NCI-H187 (cell line): Measurements from ENCODE around the gene TXNRD1.
"Not testable (repeated sequence)": the region's sequence is repeated elsewhere in the genome, so short reads cannot be mapped to it uniquely, and the experiment has no call there.

ENCODE experiments used
- DNase-seq, 2 experiments: peaks; one replicate each; lab custom pipeline; 2025; lab: John Stamatoyannopoulos, UW

TXNRD1 gene

DNA sequence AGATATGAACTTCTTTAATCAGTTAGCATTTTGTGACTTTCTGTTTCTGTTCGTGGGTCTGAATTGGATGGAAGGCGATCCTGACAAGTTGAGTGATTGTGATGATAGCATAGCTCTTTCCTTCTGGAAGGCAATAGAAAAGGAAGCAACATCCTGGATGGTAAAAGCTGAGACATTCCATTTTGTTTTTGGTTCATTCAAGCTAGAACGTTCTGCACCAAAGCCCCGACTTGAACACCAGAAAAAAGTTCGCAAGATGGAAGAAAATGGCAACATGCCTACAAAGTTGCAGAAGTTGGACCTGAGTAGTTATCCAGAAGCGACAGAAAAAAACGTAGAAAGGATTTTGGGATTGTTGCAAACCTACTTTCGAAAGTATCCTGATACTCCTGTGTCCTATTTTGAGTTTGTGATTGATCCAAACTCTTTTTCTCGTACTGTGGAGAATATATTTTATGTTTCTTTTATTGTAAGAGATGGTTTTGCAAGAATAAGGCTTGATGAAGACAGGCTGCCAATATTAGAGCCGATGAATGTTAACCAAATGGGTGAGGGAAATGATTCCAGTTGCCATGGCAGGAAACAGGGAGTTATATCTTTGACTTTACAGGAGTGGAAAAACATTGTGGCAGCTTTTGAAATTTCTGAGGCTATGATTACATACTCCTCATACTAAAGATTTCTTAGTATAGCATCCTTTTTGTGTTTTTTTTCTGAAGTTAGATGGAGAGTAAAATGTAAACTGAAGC lies 88.9 kb downstream of the TXNRD1 start:
- no peak for DNase-seq

DNA sequence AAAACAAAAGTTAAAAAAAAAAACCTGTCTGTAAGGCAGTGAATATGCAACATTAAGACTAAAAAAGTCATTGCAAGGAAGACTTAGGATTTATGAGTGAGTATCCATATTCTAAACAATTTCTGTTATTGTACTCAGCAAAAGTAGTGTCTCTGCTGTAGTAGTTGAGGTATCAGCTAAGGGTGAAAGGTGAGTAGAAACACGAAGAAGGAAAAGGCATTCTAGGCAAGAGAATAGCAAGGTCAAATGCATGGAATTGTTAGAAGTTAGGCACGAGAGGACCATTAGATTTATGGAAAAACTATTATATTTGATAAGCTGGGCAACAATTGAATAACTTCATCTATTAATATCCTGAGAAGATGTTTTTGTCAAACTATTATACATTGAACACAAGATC lies 89.8 kb downstream of the TXNRD1 start:
- DNase-seq, result no peak

DNA sequence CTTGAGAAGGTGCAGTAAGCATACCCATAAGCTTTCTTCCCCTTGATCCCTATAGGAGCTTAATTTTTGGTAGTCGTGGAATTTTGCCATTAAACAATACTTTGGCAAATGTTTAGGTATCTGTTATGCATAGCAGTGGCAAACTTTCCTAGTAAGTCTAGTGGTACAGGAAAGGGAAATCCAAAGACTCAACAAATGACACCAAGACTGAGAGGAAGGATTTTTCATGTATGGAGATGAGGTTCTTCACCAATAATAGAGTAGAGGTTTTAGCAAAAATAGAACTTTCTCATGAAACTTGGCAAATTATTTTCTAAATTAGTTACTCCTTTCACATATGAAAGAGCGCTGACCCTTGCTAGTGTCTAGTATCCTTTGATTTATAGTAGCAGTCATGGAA lies 90.8 kb downstream of the TXNRD1 start:
- no peak for DNase-seq

DNA sequence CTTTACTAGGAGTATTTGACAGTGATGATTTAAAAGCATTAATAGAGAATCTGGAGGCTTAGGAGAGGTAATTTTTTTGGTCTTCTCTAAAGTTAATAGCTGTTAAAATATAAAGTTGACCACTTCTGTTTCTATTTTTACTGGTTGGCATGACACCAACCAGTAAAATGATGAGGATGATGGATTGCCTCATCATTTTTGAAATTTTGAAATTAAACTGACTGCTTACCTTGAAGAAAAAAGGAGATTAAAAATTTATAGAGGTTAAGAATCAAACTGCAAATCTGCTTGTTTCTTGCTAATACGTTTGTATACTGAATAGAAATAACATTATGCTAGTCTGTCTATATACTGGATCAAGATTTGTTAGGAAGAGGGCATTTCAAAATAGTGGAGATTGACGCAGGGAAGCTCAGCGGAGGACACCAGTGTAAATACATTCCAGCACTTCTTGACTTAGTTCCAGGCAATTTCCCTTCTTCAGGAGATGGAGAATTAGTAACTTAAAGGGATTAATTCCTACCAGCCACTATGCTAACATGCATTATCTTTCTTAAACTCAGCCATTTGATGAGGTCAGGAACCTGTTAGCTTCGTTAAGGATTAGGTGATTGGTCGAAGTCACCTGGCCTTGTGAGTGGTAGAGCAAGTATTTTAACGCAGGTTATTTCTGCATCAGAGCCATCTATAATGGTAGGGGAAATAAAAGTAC lies 91.5 kb downstream of the TXNRD1 start:
- DNase-seq, result no peak

DNA sequence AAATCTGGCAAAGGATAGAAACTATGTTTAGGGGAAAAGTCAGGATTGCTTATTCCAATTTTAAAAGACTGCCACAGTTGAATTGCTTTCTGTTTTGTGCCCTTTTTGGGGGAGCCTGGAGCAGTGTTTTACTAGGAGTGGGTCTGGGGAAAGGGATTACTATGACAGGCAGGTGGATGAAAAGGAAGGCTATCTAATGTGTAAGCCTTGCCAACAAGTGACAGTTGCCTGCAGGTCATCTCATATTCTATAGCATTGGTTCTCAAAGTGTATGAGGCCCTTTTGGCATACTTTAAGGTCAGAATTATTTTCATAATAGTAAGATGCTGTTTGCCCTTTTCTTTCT lies 92.0 kb downstream of the TXNRD1 start:
- DNase-seq, result no peak

DNA sequence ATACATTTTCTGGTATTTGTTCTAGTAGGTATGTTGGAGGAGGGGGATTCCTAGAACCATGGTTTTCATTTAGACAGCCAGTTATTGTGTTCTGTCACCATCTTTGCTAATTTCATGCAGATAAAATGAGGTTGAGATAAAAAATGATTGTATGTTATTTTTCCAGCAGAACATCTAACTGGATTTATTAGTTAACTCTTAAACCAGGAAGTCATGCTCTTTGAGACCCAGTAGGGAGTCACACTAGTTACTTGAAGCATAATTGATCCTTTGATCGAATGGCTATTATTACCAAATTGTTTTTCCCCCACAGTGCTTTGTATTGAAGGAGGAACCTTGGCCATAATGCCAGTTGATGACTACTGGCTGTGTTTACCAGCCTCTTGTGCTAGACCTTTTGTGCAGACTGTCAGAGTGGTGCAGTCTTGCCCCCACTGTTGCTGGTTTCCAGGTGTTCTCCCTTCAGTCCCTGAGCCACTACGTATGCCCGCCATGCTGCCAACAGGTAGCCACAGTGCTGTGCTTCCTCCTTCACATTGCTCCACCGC lies 93.9 kb downstream of the TXNRD1 start:
- no peak for DNase-seq

DNA sequence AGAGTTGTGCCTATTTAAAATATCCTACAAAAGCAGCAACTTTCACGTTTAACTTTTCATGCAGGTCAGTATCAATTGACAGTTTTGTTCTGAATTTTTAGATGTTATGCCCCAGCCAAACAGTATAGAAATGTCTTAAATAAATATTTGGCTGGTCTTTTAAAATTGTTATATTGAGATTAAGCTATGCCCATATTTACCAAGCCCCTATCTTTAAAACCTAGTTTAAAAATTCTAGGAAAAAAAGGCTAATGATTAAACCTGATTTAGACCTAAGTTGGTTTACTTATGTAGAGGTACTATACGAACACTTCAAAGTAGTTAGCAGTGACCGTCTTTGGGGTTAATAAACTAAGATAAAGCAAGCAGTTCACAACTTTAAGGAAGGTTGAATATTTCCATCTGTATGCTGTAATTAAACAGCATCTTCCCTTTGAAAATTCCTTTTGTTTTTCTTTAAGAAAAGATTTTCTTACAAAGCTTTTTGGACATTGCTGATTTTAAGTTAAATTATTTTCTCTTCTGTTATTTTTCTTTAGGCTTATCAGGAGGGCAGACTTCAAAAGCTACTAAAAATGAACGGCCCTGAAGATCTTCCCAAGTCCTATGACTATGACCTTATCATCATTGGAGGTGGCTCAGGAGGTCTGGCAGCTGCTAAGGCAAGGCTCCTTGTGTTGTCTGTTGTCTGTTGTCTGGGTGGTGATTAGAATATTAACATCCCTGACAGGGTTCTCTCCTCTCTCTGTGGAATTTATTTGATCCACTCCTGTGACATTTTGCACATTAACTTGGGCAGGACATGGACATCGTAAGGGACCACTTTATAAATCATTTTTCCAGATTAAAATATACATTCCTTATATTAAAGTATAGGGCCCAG lies 95.4 kb downstream of the TXNRD1 start:
- no peak for DNase-seq

DNA sequence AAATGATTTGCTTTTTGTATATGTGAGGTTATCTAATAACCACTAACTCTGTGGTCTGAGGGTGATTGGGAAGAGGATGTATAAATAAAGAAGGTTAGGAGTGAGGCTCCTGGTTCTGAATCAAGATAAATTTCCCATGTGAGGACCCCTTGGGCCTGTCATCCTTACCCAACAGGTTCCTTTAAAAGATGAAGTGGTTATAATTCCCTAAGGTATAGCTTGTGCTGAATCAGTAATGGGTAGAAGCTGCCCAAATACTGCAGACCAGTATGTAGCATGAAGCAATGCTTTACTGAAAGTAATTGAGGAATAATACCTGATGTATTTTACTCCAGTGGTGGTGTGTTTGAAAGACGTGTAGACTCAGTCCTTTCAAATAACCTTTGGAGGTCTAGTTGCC lies 96.6 kb downstream of the TXNRD1 start:
- DNase-seq, result no peak

DNA sequence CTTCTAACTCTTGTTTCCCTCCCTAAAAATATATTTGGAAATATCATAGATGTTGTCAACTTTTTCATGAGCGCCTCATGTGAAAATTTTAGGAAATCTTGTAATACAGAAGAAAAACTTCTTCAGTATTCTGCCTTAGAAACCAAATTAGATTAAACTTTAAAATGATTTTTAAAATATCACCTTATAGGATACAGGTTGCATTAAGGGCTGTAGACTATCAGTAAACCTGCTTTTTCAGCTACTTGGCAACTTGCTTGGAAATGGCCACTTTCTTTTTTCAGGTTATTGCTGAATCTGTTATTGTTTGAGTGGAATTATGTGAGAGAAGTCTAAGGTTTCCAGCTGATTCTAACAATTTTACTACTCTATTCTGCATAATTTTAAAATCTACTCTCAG lies 97.1 kb downstream of the TXNRD1 start:
- no peak for DNase-seq

DNA sequence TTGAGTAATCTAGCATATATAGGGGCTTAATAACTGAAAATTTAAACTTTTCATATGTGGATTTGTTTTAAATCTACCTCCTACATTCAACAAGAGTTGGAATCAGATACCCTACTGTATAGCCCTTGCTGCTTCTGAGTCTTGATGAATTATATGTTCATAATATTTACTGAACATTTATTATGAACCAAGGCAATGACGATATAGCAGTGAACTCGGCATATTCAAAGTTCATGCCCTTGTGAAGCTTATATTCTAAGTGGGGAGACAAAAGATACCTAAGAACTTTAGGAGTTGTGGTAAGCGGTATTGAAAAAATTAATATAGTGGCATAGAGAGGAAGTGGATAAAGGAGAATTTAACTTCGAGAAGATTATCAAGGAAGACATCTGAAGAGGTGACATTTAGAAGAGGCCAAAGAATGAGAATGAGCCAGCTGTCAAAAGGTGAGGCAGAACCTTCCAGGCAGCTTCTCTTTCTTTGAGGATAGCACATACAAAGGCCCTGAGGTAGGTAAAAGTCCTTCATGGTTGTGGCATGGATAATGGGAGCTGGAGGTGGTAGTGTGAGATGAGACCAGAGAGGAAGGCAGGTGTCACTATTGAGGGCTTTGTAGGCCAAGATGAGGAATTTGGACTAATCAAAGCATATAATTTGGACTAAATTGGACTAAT lies 98.1 kb downstream of the TXNRD1 start:
- DNase-seq, result no peak

DNA sequence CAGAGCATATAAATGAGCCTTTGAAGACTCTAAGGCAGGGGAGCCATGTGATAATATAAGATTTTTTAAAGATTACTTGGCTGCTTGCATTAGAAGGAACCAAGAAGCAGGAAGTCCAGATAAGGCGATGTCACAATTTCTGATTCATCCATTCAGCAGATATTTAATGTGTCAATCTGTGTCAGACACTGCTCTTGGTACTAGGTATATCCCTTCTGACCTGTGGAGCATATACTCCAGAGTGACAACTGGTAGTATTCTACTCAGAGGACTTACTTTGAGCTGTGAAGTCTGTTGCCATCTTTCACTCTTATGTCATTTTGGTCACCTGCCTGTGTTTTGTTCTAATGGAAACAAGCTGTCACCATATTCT lies 98.6 kb downstream of the TXNRD1 start:
- DNase-seq, result no peak

DNA sequence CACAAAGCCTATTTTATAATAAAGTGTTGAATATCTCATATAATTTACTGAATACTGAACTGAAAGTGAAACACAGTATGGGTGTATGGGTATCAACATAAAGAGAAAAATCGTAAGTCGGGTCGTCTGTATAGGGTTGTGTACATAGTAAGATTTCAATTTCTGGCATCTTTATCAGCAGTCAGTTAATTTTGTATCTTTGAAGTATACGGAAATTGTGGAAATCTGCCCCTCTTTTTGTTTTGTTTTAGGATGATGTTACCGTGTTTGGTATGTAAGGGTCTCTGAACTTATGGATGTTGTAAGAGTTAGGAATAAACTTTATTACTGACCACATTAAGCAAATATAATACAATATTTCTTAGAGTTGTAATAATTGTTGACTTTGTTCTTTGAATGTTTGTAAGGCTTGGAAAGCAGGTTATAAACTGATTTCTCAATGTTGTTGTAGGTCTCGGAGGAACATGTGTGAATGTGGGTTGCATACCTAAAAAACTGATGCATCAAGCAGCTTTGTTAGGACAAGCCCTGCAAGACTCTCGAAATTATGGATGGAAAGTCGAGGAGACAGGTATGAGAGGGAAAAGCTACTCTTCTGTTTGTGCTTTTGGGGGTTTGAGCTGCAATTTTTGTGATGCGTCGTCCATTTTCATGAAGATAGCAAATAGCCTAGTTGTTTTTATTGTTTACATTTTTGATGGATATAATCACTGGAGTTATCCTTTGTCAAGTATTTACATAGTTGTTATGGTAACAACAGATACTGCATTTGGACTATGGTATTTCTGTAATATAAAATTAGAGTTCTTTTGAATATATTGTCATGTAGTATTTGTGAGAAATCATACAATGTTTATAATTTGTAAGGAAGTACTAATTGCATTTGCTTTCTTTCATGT lies 100.0 kb downstream of the TXNRD1 start:
- no peak for DNase-seq

DNA sequence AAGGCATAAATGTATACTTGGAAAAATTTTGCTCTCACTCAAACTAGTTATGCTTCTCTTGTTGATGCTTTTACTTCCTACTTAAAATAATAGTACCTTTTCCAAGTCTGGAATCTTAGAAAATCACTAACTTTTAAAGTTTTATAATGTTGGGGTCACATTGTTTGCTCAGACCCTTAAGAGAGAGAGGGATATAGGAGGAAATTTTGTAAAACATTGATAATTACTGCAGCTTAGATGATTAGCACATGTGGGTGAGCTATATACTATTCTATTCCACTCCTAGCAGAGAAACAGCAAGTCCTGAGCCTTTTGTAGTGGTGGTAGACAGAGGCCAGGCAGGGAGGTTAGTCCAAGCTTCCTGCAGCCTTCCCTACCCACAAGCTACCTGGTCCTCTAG lies 101.4 kb downstream of the TXNRD1 start:
- no peak for DNase-seq

DNA sequence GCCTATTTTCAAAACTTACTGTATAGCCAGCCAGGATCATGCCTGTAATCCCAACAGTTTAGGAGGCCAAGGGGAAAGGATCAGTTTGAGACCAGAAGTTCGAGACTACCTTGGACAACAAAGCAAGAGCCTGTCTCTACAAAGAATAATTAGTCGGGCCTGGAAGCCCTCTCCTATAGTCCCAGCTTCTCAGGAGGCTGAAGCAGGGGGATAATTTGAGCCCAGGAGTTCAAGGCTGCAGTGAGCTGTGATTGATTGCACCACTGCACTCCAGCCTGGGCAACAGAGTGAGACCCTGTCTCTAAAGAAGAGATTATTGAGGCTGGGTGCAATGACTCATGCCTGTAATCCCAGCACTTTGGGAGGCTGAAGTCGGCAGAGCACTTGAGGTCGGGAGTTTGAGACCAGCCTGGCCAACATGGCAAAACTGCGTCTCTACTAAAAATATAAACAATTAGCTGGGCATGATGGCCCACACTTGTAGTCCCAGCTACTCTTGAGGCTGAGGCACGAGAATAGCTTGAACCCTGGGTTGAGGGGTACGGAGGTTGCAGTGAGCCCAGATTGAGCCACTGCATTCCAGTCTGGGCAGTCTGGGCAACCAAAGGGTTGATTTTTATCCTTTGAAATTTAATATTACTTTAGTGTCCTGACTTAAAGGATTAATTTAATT lies 102.1 kb downstream of the TXNRD1 start:
- DNase-seq, result no peak

DNA sequence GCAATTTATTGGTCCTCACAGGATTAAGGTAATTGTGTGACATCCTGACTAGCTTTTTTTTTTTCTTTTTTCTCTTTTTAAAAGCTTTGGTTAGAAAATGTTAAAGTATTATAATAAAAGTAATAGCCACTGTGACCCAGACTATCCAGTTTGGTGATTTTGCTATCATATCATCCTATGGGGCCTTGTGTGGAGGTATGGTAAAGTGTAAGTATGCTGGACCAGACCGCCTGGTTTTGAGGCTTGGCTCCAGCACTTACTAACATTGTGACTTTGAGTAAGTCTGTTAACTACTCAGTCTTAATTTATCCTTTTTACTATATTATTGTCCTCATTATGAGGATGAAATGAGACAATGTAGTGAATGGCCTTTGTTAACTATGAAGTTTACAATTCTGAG lies 103.4 kb downstream of the TXNRD1 start:
- DNase-seq, result no peak

DNA sequence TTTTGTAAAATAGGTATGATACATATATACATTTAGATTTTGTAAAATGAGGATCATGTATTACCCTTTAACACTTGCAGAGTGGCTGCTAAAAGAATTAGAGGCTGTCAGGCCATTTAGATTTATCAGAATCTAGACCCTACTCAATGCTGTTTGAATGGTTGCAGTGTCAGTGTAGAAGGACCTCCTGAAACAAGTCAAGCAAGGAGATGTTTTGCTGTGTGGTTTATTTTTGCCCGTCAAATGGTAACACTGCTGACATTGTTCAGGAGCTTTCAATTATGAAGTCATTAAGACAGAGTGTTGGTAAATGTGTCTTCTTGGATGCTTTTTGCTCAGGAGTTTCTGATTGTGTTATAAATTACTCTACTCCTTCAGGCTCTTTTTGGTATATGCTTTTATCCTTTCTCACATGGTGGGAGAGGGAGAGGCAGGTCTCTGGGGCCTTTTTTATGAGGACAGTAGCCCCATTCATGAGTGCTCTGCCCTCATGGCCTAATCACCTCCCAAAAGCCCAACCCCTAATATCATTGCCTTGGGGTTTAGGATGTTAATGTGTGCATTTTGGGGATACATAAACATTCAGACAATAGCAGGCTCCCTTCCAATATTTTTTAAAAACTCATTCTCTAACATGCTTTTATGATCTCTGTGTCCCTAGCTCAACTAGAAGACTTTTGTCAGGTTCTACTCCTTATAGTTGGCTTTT lies 104.5 kb downstream of the TXNRD1 start:
- DNase-seq, result no peak

DNA sequence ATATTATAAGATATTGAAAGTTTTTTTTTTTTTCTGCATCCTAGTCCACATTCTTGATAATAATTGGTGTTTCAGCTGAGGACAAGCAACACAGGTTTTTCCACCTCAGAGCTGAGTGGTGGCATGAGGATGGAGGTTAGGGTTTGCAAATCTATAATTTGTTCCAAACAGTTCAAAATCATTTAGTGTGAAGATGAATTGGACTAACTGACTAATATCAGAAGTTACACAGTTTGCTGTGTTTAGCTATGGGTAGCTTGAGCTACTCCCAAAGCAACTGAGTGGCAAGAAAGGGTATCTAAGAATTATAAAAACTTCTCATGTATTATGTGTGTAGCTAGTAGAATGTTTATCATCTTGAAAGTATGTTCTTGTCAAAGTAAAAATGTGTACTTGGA lies 105.0 kb downstream of the TXNRD1 start:
- DNase-seq, result no peak

DNA sequence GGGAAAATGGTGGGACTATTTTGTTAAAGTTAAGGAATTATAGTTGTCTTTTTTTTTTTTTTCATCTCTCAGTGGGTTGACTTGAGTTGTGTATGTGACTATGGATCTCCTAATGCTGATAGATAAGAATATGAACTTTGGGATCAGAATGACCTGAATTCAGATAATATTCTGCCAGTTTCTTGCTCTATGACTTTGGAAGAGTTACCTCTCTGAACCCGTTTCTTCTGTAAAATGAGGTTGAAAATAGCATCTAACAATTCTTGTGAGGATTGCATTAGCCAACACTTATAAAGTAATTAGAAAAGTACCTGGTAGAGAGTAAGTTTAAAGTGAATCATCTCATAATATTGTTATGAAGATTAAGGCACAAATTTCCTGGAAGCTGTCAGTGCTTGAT lies 106.4 kb downstream of the TXNRD1 start:
- no peak for DNase-seq

DNA sequence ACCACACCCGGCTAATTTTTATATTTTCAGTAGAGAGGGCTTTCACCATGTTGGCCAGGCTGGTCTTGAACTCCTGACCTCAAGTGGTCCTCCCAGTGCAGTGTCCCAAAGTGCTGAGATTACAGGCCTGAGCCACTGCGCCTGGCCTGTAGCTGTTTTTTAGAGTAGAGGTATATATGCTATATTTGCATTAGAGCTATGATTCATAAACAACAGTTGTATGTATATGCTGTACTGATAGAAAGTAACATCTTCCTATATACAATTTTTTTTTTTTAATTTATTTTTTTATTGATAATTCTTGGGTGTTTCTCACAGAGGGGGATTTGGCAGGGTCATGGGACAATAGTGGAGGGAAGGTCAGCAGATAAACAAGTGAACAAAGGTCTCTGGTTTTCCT lies 107.0 kb downstream of the TXNRD1 start:
- not testable (repeated sequence) for DNase-seq

DNA sequence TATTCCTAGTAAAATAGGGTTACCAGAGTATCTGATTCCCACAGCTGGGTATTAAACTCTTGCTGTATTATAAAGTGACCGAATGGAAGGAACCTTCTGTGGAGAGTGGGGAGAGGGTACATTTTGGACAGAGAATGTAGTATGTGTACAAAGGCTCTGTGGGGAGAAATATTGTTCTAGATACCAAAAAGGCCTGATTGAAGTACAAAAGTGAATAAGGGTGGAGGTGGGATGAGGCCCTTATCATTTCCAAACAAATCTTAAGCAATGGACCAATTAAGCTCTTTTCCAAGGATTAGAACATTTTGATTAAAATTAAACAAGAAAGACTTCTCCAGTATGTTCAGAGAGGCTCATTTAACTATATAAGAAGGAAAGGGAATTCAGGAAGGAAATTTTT lies 108.3 kb downstream of the TXNRD1 start:
- no peak for DNase-seq
